HFF-Myc (cell line): Measurements from ENCODE around the gene IPO7.

Experiments
- DNase-seq: peaks from one replicate; pipeline ENCODE4 v3.0.0-alpha.2; 2011; ENCODE audit warnings: low read depth; ENCODE audit errors: extremely low read depth
- H3K4me3 ChIP-seq: replicated peaks from 2 replicates; pipeline ENCODE4 v1.5.1; 2011; ENCODE audit warnings: low read depth, mild to moderate bottlenecking, control low read depth, low read length
- TF ChIP-seq, protein P1 (sequence below): IDR thresholded peaks from 2 replicates; pipeline ENCODE4 v1.5.1; 2012; ENCODE audit warnings: mild to moderate bottlenecking, low read depth, low read length, control low read depth; ENCODE audit errors: missing control alignments

IPO7 gene

GRCh38 chr11:9495803-9496514 lies 111.5 kb downstream of the IPO7 start:
- TF ChIP-seq, protein P1, sequence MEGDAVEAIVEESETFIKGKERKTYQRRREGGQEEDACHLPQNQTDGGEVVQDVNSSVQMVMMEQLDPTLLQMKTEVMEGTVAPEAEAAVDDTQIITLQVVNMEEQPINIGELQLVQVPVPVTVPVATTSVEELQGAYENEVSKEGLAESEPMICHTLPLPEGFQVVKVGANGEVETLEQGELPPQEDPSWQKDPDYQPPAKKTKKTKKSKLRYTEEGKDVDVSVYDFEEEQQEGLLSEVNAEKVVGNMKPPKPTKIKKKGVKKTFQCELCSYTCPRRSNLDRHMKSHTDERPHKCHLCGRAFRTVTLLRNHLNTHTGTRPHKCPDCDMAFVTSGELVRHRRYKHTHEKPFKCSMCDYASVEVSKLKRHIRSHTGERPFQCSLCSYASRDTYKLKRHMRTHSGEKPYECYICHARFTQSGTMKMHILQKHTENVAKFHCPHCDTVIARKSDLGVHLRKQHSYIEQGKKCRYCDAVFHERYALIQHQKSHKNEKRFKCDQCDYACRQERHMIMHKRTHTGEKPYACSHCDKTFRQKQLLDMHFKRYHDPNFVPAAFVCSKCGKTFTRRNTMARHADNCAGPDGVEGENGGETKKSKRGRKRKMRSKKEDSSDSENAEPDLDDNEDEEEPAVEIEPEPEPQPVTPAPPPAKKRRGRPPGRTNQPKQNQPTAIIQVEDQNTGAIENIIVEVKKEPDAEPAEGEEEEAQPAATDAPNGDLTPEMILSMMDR: no peak
- no peak for DNase-seq
- H3K4me3 ChIP-seq: no peak overlapping the region
